Fibroblast of upper back skin (primary cell): Measurements from ENCODE around the gene LRRK2.
"Not testable (repeated sequence)": the region's sequence is repeated elsewhere in the genome, so short reads cannot be mapped to it uniquely, and the experiment has no call there.

Source experiments
- DNase-seq: peaks from one replicate; pipeline ENCODE4 v3.0.0-alpha.2; 2013

LRRK2 gene

DNA sequence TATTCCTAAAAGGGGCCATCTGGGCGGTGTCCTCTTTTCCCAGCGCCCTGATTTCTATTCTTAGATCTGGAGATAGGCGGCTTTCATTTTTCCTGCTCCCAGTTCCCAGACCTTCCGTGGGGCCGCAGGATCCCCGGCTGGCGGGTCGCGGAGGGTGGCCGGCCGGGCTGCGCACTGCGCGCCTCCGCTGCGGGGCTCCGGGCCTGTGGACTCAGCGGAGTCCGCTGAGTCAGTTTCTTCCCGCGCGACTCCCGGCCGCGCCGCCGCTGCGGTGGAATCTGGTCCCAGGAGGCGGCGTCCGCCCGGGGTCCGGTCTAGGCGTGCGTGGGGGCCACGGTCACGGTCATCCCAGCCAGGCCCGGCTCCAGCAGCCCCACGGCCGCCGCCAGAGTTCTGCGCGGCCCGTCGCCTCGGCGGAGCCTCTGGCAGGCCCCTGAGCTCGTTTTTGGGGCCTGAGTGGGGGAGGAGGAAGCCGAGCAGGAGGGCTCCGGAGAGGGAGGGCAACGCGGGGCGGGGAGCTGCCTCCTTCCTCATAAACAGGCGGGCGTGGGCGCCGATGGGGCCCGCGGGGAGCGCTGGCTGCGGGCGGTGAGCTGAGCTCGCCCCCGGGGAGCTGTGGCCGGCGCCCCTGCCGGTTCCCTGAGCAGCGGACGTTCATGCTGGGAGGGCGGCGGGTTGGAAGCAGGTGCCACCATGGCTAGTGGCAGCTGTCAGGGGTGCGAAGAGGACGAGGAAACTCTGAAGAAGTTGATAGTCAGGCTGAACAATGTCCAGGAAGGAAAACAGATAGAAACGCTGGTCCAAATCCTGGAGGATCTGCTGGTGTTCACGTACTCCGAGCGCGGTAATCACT, at the start of gene LRRK2:
LRRK2 (plus strand) TSS at position 559 of the 853 bp plus-strand sequence; CDS start at position 694, 135 bp downstream.
- DNase-seq = peak; percentile 43

GRCh38 chr12:40175045-40175444, 49.8 kb upstream of the LRRK2 start:
- DNase-seq = no peak

- DNase-seq = no peak
These were observed 49.3 kb upstream of the LRRK2 start for GRCh38 chr12:40175489-40175888.

DNA sequence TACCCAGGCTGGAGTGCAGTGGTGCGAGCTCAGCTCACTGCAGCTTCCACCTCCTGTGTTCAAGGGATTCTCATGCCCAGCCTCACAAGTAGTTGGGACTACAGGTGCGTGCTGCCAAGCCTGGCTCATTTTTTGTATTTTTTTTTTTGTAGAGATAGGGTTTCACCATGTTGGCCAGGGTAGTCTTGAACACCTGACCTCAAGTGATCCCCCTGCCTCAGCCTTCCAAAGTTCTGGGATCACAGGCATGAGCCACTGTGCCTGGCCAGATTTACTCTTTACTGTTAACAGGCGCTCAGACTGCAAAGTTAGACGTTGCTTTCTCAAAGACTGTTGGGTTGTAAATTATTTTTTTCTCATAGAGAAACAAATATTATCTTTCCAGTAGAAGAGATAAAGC, 46.1 kb upstream of the LRRK2 start:
- no peak for DNase-seq

DNA sequence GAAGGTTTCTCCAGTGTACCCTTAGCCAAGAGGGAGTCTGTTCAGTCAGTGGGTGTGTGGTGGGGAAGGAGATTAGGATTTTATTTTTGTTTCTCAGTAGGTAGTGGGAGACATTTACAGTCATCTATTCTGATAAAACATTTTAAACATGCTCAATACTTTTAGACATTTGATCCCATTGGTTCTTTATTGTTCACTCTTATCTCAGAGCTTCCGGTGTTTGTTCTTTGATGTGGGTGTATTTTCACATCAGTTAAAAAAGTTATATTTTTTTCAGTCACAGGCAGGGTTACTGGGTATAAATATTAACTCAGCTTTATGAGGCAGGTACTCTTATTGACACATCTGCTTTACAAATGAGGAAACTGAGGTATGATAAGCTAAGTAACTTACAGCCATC, 43.3 kb upstream of the LRRK2 start:
- DNase-seq = no peak

DNA sequence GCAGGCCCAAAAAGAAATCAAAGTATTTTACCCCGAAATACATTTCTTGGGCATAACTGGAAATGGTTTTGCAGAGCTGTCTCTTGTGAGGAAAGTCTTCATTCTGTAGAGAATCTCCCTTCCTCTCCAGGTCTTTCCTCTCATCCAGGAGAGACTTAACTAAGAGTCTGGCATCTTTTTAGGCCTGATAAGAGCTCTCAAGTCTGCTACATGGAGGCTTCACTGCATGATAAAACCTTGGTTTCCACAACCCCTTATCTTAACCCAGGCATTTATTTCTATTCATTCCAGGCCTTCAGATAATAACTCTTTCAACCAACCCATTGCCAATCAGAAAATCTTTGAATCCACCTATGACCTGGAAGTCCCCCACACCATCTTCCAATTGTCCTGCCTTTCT, 41.1 kb upstream of the LRRK2 start:
- no peak for DNase-seq

- no peak for DNase-seq
These were observed 40.1 kb upstream of the LRRK2 start for GRCh38 chr12:40184493-40185302.

- DNase-seq = no peak
These were observed 39.5 kb upstream of the LRRK2 start for GRCh38 chr12:40185303-40185693.

DNA sequence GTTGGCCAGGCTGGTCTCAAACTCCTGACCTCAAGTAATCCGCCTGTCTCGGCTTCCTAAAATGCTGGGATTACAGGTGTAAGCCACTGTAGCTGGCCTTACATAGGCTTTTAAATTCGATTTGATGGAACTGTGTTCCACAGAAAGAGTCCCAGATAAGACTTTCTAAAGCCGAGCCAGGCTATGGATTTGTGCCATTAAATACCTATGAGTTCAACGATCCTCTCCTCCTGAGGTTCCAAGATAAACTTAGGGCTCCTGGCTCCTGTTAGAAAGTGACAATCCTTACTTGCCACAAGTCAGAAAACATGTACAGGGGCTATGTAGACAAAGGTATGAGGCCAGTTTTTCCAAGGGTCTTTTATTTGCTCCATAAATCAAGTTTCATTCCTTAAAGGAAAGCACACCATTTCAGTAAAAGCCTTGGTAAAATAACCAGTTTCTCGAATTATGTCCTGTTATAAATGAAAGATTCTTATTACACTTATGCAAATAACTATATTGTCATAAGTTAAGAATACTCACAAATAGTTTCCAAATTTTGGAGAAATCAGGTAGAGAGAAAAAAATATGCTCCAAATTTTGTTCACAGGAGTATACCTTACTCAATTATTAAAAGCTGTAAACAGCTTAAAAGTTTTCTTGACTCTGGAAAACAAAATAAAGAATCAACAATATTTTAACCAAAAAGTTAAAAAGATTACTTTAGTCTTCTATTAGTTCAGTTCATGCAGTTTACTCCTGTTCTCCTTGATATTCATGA, 36.1 kb upstream of the LRRK2 start:
- no peak for DNase-seq

GRCh38 chr12:40192704-40193255, 32.0 kb upstream of the LRRK2 start:
- no peak for DNase-seq

DNA sequence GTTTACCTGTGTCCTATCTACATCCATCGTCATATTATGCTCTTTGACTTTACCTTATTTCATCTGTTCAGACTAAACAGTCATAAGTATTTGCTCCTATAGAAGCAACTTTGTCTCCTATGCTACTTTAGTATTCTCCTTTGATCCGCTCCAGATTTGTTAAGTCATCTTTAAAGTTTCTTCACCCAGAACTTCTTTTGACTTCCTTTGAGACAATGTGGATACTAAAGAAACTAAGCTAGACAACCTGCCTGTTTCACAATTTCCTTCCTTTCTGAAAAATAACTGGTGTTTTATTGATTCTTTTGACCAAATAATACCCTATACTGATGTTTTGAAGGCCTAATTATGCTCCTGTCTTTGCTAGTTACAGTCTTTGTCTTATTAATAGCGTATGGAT, 30.0 kb upstream of the LRRK2 start:
- no peak for DNase-seq

- DNase-seq = no peak
These were observed 27.2 kb upstream of the LRRK2 start for GRCh38 chr12:40197590-40197989.

DNA sequence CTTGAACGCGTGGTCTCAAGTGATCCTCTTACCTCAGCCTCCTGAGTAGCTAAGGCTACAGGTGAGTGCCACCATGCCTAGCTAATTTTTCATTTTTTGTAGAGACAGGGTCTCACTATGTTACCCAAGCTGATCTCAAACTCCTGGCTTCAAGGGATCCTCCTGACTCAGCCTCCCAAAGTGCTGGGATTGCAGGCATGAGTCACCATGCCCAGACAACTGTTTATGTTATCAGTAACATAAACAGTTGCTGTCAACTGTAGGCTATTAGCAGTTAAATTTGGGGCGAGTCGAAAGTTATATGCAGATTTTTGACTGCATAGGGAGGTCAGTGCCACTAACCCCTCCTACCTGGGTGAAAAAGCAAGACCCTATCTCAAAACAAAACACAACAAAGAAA, 26.2 kb upstream of the LRRK2 start:
- DNase-seq = no peak

GRCh38 chr12:40202095-40203059, 22.4 kb upstream of the LRRK2 start:
- no peak for DNase-seq

GRCh38 chr12:40203060-40203430, 21.8 kb upstream of the LRRK2 start:
- no peak for DNase-seq

DNA sequence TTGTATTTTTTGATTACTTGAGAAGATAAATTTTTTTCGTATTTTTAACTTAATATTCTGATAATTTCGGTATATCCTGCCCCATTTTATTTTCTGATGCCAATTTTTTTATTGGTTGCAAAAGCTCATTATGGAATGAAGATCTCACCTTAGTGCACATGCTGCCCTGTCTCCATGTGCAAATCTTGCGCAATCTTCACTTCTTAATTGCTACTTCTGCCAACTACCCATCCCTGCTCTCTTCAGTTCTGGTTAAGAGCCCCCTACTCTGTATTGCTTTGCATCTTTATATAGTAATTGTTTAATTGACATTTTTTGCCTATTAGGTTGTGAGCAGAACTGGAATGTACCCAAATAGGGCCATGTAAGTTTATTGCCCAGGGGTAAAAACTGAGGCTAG, 20.5 kb upstream of the LRRK2 start:
- DNase-seq = no peak

DNA sequence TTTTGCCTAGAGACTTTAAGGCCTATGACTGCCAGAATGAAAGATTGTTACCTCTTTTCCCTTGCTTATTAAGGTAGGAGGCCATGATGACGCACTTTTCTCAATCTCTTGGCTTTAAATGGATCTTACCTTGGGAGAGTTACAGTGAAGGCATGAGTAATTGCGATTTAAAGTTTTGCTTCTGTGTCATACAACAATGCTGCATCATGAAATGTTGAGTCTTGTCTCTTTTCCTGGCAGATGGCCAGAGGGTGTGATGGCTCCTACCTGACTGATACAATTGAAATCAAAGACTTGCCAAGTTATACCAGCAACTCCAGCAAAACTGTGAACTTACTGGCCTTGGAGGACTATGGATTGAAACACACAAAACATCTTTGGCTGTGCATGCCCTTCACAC, 17.2 kb upstream of the LRRK2 start:
- DNase-seq = no peak

DNA sequence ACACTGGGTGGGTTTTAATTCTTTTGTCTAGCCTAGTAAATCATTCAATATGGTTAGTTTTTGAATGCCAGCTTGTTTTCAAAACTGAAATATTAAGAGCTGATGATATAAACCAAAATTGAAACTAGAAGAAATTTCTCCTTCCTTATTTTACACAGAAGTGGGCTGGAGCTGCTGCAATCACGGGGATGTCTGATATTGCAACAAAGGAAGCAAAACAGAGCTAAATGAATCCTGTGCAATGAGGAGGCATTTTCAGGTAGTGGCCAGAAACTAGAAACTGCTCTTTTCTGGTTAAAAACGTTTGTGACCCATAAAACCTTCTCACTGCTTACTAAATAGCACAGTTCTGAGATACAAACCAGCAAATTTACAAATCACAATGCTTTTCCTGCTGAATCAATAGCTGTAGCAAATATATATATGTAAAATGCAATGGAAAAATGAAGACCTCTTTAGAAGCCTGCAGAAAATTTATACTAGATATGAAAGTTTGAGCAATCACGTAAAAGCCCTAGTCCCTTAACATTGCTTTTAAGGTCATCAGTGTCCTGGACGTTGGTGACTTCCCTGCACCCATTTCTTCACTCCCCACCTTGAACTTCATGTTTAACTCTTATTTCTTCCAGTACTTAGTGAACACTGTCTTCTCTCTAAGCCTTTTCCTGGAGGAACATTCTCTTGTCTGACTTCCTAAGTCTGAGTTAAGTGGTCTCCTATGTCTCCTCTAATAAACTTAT, 15.9 kb upstream of the LRRK2 start:
- DNase-seq = no peak

DNA sequence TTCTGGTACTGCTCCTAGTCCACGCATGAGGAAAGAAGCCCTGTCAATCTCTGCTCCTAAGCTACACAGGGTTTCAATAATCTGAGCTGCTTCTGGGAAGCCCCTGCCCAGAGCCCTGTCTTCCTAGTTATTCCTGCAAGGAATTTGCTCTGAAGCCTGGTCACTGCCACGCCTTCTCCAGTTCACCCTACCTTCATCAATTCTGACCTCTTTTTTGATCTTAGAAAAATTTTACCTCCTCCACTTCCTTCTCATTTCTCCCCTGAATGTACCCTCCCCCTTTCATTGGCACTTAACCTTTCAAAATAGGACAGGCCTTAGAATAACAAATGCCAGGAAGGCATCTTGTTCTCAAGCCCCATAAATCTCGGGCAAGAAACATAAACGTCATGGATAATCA, 14.9 kb upstream of the LRRK2 start:
- DNase-seq = no peak

GRCh38 chr12:40211186-40211585, 13.6 kb upstream of the LRRK2 start:
- DNase-seq = not testable (repeated sequence)

DNA sequence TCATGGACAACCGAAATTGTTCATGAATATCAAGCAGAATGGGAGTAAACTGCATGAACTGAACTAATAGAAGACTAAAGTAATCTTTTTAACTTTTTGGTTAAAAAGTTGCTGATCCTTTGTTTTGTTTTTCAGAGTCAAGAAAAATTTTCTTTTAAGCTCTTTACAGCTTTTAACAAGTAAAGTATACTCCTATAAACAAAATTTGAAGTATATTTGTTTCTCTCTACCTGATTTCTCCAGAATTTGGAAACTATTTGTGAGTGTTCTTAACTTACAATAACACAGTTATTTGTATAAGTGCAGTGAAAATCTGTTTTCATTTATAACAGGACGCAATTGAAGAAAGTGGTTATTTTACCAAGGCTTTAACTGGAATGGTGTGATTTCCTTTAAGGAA, 12.2 kb upstream of the LRRK2 start:
- no peak for DNase-seq
